Natural killer cell (primary cell): ENCODE measurements around the gene CD37. TPM values are rescaled to one million over a fixed set of nuclear protein-coding genes. Genes with fewer than 3 reads are reported as not detected.

ENCODE experiments used
- ATAC-seq, 3 donors: fragments of 150-1000 bp in 2 of 3; fragments of 200-7000 bp in 1 of 3; cut with Tn5 transposase; 1 replicate in 1 of 3; 2 replicates in 2 of 3; pipeline ENCODE4 v1.10.0; 2021; ENCODE audit warnings: mild to moderate bottlenecking in 2 of 3, moderate library complexity in 2 of 3
- DNase-seq, 2 donors: peaks; one replicate each; pipeline versions ENCODE4 v3.0.0 to v3.0.0-alpha.2; 2013 to 2021; ENCODE audit warnings: mixed read lengths in 1 of 2
- H3K27ac ChIP-seq: one replicate; pipeline ENCODE4 v1.5.1; 2013; ENCODE audit warnings: mild to moderate bottlenecking, low read length
- H3K27me3 ChIP-seq: one replicate; pipeline ENCODE4 v1.6.1; 2013; ENCODE audit warnings: low read length; ENCODE audit not compliant: control insufficient read depth, insufficient read depth
- H3K36me3 ChIP-seq: one replicate; pipeline ENCODE4 v1.6.1; 2013; ENCODE audit warnings: low read length; ENCODE audit not compliant: control insufficient read depth, insufficient read depth
- H3K4me1 ChIP-seq: one replicate; pipeline ENCODE4 v1.6.1; 2013; ENCODE audit warnings: low read length; ENCODE audit not compliant: control insufficient read depth, insufficient read depth
- H3K4me3 ChIP-seq: one replicate; pipeline ENCODE4 v1.5.1; 2013; ENCODE audit warnings: low read length
- H3K9me3 ChIP-seq: one replicate; pipeline ENCODE4 v1.6.1; 2013; ENCODE audit warnings: low read length; ENCODE audit not compliant: control insufficient read depth, insufficient read depth
- H3K27ac Mint-ChIP-seq, 2 donors: one replicate each; pipeline ENCODE4 v1.8.0; 2022; ENCODE audit warnings: mild to moderate bottlenecking in 2 of 2, mixed read lengths in 2 of 2, moderate library complexity in 1 of 2
- H3K27me3 Mint-ChIP-seq, 2 donors: one replicate each; pipeline ENCODE4 v1.8.0; 2022; ENCODE audit warnings: low read depth in 2 of 2, mixed read lengths in 2 of 2
- H3K36me3 Mint-ChIP-seq: one replicate; pipeline ENCODE4 v1.8.0; 2022; ENCODE audit warnings: mixed read lengths
- H3K4me1 Mint-ChIP-seq, 2 donors: one replicate each; pipeline ENCODE4 v1.8.0; 2022; ENCODE audit warnings: mixed read lengths in 2 of 2
- H3K4me3 Mint-ChIP-seq: one replicate; pipeline ENCODE4 v1.8.0; 2022; ENCODE audit warnings: mild to moderate bottlenecking, moderate library complexity, mixed read lengths
- H3K9me3 Mint-ChIP-seq, 2 donors: one replicate each; pipeline ENCODE4 v1.8.0; 2022; ENCODE audit warnings: mixed read lengths in 2 of 2
- WGBS: methylation state at CpG from one replicate; pipeline ENCODE4 v1.1.7; 2013; ENCODE audit warnings: missing lambda C conversion rate; ENCODE audit not compliant: insufficient coverage; 5-methylcytosine and 5-hydroxymethylcytosine counted together
- intact Hi-C: fragments of 100-400 bp; cut with micrococcal nuclease; formaldehyde crosslinking; loops from one replicate; pipeline ENCODE4 v1.14.2; 2022
- total RNA-seq, 4 donors: library from RNA; stranded (reverse); fragments of 120-200 nt in 1 of 4; gene quantifications; one replicate each; pipeline versions ENCODE4 v1.2.3 to v1.2.4, GENCODE V29; 2013 to 2022
- TF ChIP-seq, protein P1 (sequence below): fragments of 200-600 bp; IDR thresholded peaks from one replicate; pipeline ENCODE4 v1.8.0; 2022; ENCODE audit warnings: antibody characterized with exemption

The CD37 gene
- total RNA-seq, 3 donors from 2014 or later (not counting 1 experiment from before 2014, with no cell fraction given), result 322 to 392 (median 359) TPM

DNA sequence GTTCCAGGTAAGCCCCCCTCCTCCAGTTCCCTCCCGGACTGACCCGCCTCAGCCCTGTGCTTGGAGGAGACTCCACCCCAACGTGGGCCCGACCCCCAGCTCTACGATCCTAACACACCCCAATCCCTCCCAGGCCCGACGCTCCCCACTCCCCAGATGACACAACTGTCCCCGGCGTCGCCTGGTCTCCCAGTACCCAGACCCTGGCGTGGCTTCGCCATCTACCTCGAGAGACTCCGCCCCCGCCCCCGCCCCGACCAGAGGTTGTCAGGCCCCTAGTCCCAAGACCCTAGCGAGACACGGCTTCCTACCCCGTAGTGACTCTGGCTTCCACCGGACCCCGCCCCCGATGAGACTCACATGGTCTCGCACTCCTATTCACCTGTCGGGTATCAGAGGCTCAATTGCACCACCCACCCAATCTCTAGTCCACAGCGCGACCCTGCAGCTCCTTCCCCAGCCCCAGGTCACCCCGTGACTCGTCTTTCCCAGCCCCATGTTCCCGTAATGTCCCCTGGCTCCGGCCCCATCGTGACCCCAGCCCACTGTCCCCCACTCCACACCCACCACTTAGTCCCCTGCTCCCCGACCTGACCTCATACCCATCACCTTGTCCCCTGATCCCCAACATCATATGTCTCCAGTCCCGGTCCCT, 2.9 kb downstream of the CD37 start:
- intact Hi-C loops, result loop anchor here (5.0 kb wide), 1 partner anchor 36 kb away; no protein-coding TSS in a partner anchor
- peak overlapping the region; percentile 32 to 98 for H3K27ac Mint-ChIP-seq
- no peaks in the 10 kb centered on the region for H3K36me3 Mint-ChIP-seq
- H3K9me3 Mint-ChIP-seq, result no peaks in the 10 kb centered on the region
- no peak for DNase-seq
- Histone ChIP-seq H3K27me3 (no peaks in the 10 kb centered on the region), H3K36me3 (peaks cover 31% of the 10 kb centered on the region), H3K9me3 (no peaks in the 10 kb centered on the region), H3K4me1 (peaks cover 90% of the 10 kb centered on the region), H3K4me3 (no peak overlapping the region), H3K27ac (no peak overlapping the region)
- WGBS, result 95% methylated on average over 34 of the region's 34 CpGs
- TF ChIP-seq, protein P1, sequence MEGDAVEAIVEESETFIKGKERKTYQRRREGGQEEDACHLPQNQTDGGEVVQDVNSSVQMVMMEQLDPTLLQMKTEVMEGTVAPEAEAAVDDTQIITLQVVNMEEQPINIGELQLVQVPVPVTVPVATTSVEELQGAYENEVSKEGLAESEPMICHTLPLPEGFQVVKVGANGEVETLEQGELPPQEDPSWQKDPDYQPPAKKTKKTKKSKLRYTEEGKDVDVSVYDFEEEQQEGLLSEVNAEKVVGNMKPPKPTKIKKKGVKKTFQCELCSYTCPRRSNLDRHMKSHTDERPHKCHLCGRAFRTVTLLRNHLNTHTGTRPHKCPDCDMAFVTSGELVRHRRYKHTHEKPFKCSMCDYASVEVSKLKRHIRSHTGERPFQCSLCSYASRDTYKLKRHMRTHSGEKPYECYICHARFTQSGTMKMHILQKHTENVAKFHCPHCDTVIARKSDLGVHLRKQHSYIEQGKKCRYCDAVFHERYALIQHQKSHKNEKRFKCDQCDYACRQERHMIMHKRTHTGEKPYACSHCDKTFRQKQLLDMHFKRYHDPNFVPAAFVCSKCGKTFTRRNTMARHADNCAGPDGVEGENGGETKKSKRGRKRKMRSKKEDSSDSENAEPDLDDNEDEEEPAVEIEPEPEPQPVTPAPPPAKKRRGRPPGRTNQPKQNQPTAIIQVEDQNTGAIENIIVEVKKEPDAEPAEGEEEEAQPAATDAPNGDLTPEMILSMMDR, result no peak
- no peak for ATAC-seq
- H3K27me3 Mint-ChIP-seq, result no peaks in the 10 kb centered on the region
- H3K4me1 Mint-ChIP-seq, result peaks cover 68 to 82% of the 10 kb centered on the region in 2 donors
- peak overlapping the region; percentile 49 for H3K4me3 Mint-ChIP-seq

DNA sequence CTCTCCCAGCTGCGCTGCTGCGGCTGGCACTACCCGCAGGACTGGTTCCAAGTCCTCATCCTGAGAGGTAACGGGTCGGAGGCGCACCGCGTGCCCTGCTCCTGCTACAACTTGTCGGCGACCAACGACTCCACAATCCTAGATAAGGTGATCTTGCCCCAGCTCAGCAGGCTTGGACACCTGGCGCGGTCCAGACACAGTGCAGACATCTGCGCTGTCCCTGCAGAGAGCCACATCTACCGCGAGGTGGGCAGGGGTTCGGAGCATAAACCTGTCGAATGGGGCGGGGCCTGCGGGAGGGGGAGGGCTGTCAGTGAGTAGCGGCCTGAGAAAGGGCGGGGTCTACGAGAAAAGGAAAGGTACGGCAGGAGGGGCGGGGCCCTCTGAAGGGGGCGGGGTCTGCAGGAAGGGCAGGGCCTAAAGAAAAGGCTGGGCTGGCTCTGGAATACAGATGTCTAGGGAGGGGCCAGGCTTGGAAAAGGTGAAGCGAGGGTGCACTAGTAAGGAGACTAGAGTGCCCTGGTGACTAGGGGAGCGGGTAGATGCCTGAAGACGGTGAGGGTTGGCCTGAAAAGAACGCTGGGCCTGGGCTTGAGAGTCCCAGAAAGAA, 3.6 kb downstream of the CD37 start:
- ATAC-seq (no peak), DNase-seq (no peak)
- Histone ChIP-seq H3K4me1 (peaks cover 88% of the 10 kb centered on the region), H3K27ac (no peak overlapping the region), H3K36me3 (peaks cover 31% of the 10 kb centered on the region), H3K9me3 (no peaks in the 10 kb centered on the region), H3K27me3 (no peaks in the 10 kb centered on the region), H3K4me3 (no peak overlapping the region)
- intact Hi-C loops, result loop anchor here (5.0 kb wide), 1 partner anchor 36 kb away; no protein-coding TSS in a partner anchor
- Mint-ChIP-seq H3K27me3 (no peaks in the 10 kb centered on the region), H3K36me3 (no peaks in the 10 kb centered on the region), H3K27ac (peak overlapping the region in 1 of 2 donors; percentile 98), H3K4me1 (peaks cover 62 to 75% of the 10 kb centered on the region in 2 donors), H3K9me3 (no peaks in the 10 kb centered on the region), H3K4me3 (peak overlapping the region; percentile 49)
- TF ChIP-seq, protein P1, result no peak
- WGBS, result 91% methylated on average over 30 of the region's 30 CpGs

DNA sequence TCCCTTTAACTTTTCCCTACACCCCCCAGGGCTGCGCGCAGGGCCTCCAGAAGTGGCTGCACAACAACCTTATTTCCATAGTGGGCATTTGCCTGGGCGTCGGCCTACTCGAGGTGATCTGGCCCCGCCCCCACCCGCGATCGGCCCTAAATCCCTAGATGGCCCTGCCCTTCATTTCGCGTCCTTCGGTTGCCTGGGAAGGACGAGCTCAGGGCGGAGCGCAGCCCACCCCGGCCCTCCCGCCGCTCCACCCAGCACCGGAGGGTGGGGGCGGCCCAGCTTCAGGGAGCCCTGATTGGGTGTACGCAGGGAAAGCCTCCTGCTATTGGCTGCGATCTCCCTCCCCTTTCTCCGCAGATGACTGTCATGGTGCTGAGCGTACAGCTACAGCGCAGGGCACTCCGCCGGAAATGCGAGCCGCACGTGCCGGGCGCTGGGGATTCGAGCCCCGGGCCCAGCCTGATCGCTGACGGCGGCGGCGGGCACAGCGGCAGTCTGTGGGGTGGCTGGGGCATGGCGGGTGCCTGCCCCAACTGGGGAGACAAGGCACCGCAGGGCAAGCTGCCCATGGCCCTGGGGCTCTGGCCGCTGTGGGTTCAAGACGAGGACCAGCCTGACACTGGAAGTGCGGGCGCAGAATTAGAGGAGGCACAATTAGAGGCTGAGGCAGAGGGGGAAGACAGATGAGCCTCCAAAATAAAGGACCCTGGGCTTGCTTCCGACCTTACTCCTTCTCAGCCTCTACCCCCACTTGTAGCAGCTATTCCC, 4.3 kb downstream of the CD37 start:
- Mint-ChIP-seq H3K9me3 (no peaks in the 10 kb centered on the region), H3K36me3 (no peaks in the 10 kb centered on the region), H3K27ac (peak overlapping the region; percentile 87 to 94), H3K4me3 (no peak overlapping the region), H3K4me1 (peaks cover 56 to 71% of the 10 kb centered on the region in 2 donors), H3K27me3 (no peaks in the 10 kb centered on the region)
- DNase-seq, result no peak
- TF ChIP-seq, protein P1, result no peak
- peaks cover 87% of the 10 kb centered on the region for H3K4me1 ChIP-seq
- H3K9me3 ChIP-seq, result no peaks in the 10 kb centered on the region
- intact Hi-C loops, result loop anchor here (5.0 kb wide), 1 partner anchor 37 kb away; no protein-coding TSS in a partner anchor
- H3K4me3 ChIP-seq, result peak overlapping the region; percentile 8
- H3K36me3 ChIP-seq, result peaks cover 31% of the 10 kb centered on the region
- peak overlapping the region; percentile 67 for H3K27ac ChIP-seq
- no peaks in the 10 kb centered on the region for H3K27me3 ChIP-seq
- ATAC-seq, result no peak
- WGBS, result 97% methylated on average over 47 of the region's 47 CpGs
